AG10803 (cell line): ENCODE data around the gene POR.
"Not testable (repeated sequence)": the region's sequence is repeated elsewhere in the genome, so short reads cannot be mapped to it uniquely, and the experiment has no call there.

Source experiments
- DNase-seq: peaks from one replicate; pipeline ENCODE4 v3.0.0; 2010; ENCODE audit warnings: low read depth
- H3K4me3 ChIP-seq: 2 replicates; pipeline ENCODE4 v1.5.1; 2011; ENCODE audit warnings: mild to moderate bottlenecking, low read length, control low read depth
- TF ChIP-seq, protein P1 (sequence below): conservative IDR thresholded peaks from 2 replicates; pipeline ENCODE4 v1.5.1; 2011; ENCODE audit warnings: mild to moderate bottlenecking, low read length, control low read depth, inconsistent platforms

POR gene

DNA sequence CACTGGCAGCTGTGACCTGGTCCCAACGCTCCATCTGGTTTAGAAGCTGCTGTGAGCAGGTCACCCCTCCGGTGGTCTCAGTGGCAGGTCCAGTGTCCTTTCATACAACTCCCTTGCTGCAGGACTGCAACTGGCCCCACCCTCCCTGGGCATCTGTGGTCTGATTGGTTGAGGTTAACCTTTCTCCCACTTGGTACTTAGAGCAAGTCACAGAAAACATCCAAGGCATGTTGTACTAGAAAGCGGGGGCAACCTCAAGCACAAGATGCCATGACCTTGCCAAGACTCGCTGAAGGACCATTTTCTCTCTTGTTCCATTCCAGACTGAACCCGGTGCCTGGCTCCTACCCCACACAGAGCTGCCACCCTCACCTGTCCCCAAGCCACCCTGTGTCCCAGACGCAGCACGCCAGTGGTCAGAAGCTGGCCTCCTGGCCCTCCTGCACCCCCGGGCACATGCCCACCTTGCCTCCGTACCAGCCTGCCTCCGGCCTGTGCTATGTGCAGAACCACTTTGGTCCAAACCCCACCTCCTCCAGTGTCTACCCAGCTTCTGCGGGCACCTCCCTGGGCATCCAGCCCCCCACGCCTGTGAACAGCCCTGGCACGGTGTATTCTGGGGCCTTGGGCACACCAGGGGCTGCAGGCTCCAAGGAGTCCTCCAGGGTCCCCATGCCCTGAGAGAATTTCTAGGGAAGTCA is 27.1 kb upstream of the POR start:
- H3K4me3 ChIP-seq, result no peak overlapping the region
- DNase-seq, result no peak
- TF ChIP-seq, protein P1, sequence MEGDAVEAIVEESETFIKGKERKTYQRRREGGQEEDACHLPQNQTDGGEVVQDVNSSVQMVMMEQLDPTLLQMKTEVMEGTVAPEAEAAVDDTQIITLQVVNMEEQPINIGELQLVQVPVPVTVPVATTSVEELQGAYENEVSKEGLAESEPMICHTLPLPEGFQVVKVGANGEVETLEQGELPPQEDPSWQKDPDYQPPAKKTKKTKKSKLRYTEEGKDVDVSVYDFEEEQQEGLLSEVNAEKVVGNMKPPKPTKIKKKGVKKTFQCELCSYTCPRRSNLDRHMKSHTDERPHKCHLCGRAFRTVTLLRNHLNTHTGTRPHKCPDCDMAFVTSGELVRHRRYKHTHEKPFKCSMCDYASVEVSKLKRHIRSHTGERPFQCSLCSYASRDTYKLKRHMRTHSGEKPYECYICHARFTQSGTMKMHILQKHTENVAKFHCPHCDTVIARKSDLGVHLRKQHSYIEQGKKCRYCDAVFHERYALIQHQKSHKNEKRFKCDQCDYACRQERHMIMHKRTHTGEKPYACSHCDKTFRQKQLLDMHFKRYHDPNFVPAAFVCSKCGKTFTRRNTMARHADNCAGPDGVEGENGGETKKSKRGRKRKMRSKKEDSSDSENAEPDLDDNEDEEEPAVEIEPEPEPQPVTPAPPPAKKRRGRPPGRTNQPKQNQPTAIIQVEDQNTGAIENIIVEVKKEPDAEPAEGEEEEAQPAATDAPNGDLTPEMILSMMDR, result no peak

- no peak overlapping the region for H3K4me3 ChIP-seq
- DNase-seq, result no peak
- TF ChIP-seq, protein P1, result no peak
Observed at GRCh38 chr7:75888464-75889222, 26.3 kb upstream of the POR start.

- no peak for DNase-seq
- H3K4me3 ChIP-seq, result no peak overlapping the region
- TF ChIP-seq, protein P1, result no peak
Observed at GRCh38 chr7:75889223-75889825, 25.6 kb upstream of the POR start.

- TF ChIP-seq, protein P1, result no peak
- H3K4me3 ChIP-seq, result no peak overlapping the region
- DNase-seq, result peak; percentile 57
Observed at GRCh38 chr7:75889826-75890225, 25.1 kb upstream of the POR start.

GRCh38 chr7:75891237-75891636 is 23.7 kb upstream of the POR start:
- not testable (repeated sequence) for DNase-seq, H3K4me3 ChIP-seq

GRCh38 chr7:75891815-75892411 is 23.0 kb upstream of the POR start:
- TF ChIP-seq, protein P1, result no peak
- H3K4me3 ChIP-seq, result no peak overlapping the region
- no peak for DNase-seq

- DNase-seq, result peak; percentile 71
- TF ChIP-seq, protein P1, result no peak
Observed at GRCh38 chr7:75892634-75893272, 22.2 kb upstream of the POR start.

More at GRCh38 chr7:75892634-75893272, 22.2 kb upstream of the POR start:
- H3K4me3 ChIP-seq, result no peak overlapping the region
